ENCODE measurements around the gene ANK3.

Gene ANK3

DNA sequence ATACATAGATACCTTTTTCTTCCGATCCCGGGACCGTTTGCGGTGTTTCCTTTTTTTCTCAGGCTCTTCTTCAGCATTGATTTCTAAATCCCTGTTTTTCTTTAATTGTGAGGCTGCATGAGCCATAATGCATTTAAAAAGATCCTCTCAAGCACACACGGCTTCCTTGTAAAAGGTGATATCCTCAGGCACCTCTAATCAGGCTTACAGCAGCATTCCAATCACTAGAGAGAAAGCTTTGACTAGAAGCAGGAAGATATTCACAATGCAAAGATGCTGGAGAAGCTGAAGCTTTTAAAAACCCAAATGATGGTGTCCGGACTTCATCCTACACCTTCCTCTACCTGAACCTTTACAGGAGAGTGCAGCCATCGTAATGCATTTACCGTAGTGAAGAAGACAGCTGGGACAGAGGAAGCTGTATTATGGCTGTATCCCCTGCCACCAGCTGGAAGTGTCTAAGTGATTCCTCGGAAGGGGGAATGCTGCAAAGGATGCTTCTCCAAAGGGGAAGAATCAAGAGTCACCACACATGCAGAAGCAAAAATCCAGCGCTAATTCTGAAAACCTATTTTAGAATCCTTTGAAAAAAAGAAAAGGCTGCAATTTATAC, at the start of gene ANK3:
ANK3 (minus strand) TSS at position 463 of the 613 bp plus-strand sequence; CDS start at position 126, 337 bp downstream.
- DNase-seq = no peak

GRCh38 chr10:60434418-60435046, 44.9 kb upstream of the ANK3 start:
- DNase-seq = no peak

DNA sequence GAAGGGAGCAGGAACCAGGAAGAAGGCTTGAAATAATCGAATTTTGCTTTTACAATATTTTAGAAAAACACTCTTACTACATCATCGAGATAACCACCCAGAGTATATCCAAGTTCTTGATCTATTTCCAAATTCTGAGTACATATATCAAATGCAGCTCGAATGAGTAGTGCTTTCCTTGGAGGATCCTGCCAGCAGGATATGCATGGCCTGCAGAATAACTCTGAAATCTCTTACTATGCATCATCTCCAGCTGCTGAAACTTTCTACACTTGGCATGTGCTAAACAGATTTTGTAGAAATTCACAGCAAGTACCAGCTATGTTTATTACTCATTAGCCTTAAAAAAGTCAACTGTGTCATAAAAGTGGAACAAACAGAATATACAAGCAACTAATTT, 44.0 kb upstream of the ANK3 start:
- no peak for DNase-seq

- no peak for DNase-seq
Measured at GRCh38 chr10:60430836-60431597, 41.3 kb upstream of the ANK3 start.

DNA sequence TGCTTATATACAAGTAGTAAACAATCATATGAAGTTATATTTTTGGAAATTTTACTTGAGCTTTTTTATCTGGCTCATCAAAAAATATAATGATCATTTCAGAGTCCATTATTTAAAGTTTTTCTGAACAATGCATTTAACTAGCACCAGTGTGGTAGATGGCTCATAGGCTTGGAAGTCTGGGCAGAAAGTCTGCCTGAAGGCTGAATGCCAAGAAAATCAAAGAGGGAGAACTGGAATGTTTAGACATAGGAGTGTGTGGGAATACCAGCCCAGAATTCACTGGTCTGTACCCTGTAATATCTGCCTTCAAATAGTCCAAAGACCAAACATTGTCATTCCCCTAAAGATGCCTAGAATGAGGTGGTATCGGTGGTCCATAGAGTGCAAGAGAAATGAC, 40.3 kb upstream of the ANK3 start:
- DNase-seq = no peak

DNA sequence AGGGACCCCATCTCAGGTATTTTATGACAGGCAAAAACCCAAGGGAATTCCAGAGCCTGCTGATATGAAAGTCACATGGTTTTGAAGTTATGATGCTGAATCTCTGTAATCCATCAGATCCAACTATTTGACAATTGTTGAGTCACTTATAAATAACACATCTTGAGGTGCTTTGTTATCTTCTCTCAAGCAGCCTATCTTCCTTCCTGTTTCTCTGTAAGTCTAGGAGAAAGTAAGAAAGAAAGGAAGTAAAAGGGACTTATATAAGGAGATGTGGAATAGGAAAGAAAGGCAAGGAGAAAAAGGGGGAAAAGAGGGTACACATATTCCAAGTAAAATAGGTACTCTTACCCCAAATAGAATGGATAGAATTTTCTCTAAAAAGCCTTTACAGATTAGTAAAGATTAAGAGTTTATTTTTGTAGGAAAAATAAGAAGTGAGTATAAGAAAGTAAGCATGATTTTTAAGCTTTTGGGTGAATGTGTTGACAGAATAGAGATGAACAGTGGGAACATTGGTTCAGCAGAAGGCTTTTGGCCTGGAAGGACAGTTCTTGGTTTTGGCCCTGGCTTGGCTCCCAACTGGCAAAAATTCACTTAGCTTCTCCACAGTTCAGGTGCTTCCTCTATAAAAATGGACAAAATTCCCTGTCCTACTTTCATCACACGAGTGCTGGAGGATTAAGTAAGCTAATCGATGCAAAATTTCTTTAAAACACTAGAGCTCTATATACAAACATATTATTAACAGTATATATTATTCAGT, 39.6 kb upstream of the ANK3 start:
- DNase-seq = no peak

DNA sequence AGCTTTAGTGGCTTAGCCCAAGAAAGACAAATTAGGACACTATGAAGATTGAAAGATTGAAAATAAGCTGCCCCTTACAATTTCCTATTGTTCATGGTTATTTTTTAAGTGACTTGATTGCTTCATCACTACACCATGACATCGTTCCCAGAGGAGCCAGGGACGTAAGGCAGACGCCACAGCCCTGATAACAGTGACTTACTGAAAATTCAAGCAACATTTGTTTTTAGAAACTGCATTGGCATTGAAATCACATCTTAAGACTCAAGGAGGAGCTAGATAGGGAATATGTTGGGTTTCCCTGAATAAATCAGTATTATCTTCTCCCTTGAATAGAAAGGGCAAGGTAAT, 38.7 kb upstream of the ANK3 start:
- no peak for DNase-seq

- no peak for DNase-seq
Measured at GRCh38 chr10:60427709-60428386, 38.2 kb upstream of the ANK3 start.

DNA sequence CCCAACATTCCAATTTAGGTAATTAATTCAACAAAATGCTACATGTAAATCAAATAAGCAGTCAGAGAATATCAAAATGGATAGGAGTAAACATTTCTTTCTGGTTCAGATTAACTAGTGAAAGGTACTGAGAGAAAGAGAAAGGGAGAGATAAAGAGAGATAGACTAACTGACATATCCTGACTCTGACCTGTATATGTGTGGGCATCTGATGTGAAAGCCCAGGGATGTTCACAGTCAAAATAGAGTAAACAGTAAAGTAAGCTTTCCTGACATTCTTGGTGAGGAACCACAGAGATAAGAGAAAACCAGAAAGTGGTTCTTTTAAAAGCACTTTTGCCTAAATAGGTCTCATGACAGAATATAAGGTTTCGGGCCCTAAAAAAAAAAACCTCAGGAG, 37.5 kb upstream of the ANK3 start:
- DNase-seq = no peak

GRCh38 chr10:60426425-60426824, 36.8 kb upstream of the ANK3 start:
- DNase-seq = no peak

DNA sequence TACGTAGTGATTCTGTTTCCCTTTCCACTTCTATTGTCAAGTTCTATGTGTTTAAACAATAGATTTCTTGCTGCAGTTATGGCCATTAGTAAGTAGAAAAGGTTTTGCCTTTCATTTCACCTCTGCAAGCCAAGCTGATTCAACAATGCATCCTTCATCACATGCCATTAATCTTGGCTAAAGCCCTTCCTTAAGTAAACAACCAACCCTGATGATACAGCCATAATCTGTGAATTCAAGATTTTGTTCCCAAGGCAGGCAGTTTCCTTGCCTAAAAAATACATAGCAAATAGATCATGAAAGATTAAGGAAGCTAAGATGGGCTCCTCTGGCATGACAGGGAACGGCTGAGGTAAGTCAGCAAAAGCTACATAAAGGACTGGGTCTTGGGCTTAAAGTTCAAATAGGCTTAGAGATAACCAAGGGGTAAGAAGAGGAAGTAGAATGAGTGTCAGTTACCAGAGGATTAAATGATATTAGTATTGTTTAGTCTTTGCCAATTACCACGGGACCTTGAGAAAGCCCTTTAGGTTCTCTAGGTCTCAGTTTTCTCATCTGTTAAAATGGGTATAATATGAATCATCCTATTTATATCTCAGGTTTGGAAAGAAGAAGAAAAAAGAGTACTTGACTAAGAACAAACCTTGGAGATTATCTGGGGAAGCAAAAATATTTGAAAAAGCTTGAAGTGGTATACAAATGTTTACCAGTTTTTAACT, 35.9 kb upstream of the ANK3 start:
- no peak for DNase-seq

DNA sequence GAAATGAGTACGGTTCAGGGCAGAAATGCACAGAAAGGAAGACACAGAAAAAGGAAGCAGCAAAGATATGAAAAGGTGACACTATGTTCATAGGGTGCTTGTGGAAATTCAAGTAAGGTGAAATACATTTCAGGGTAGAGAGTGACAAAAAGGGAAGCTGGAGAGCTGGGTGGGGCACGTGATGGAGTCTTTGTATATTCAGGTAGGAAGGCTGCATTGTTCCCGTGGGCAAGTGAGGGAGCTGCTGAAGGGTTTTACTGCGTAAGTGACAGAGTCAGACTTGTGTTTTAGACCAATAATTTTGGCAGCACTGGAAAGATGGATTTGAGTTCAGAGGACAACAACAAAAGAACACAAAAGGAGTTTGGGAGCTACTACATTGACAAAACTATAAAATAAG, 35.3 kb upstream of the ANK3 start:
- no peak for DNase-seq

GRCh38 chr10:60423920-60424319, 34.2 kb upstream of the ANK3 start:
- no peak for DNase-seq

GRCh38 chr10:60422809-60423208, 33.1 kb upstream of the ANK3 start:
- DNase-seq = no peak

GRCh38 chr10:60420991-60421894, 31.6 kb upstream of the ANK3 start:
- no peak for DNase-seq

- no peak for DNase-seq
Measured at GRCh38 chr10:60419249-60419648, 29.6 kb upstream of the ANK3 start.

GRCh38 chr10:60417901-60418300, 28.2 kb upstream of the ANK3 start:
- DNase-seq = no peak

DNA sequence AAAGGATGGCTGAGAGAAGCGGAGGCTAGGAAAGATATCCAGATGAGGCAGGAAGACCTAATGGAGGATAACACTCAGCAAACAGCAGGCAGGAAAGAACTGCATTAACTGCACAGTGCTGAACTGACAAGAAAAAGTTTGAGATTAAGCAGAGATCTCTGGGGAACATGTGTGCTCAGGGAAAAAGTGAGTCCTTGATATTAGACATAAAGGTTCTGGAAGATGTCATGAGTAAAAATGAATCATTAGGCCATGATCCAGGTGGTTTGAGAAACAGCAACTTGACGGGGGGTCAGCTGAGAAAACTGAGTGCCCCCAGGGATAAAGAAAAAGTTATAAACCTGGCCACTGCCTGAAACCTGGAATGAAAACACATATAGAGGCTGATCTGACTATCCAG, 27.3 kb upstream of the ANK3 start:
- no peak for DNase-seq

DNA sequence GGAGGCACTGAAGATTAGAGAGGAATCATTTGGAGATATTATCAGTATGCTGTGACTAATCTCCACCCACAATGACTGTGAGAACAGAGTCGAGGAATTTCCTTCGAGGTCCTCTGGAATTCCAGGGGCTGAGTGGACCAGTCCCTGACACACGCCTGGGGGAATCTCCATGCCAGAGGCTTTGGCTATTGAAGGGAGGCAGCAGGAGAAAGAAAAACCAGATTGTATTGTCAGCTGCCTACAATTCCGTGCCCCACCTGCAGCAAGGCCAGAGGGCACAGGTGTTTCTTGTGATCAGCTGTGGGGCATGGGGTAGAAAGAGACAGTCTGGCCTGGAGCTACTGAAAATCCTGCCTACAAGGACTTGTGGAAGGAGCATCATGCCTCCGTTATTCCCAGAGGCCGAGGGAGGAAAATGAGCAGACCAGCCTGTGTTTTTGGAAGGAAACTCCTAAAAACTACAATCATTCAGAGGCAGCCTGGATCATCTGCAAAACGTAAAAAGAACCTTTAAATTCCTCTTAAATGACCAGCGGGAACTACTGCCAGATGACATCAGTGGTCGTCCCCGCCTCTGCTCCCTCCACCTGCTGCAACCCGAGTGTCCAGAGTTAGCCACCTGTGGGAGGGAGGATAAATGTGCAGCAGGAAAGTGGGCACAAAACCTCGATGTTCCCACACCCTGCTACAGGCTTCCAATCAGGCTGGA, 25.4 kb upstream of the ANK3 start:
- DNase-seq = no peak

- DNase-seq = no peak
Measured at GRCh38 chr10:60414111-60414510, 24.4 kb upstream of the ANK3 start.

All from activated CD4-positive, alpha-beta T cell treated with anti-CD3 and anti-CD28 coated beads, Interleukin-2, amount 50 U/mL, for 4 hours (primary cell).